Spleen (tissue), 3 donors: ENCODE results near the gene OR52I1.

Experiments used
- POLR2A ChIP-seq, 3 donors: fragments of 450-650 bp; IDR thresholded peaks; one replicate each; pipeline ENCODE4 v1.5.1; 2017; ENCODE audit warnings: antibody characterized with exemption in 3 of 3, mild to moderate bottlenecking in 1 of 3
- POLR2AphosphoS5 ChIP-seq, 3 donors: sonication (generic); formaldehyde crosslinking; IDR thresholded peaks; one replicate each; pipeline ENCODE4 v1.5.1; 2017; ENCODE audit warnings: antibody characterized with exemption in 3 of 3

GRCh38 chr11:4544891-4545290 is 48.9 kb upstream of the OR52I1 start, which contains the start of gene OR52M1:
- TF ChIP-seq POLR2A (IDR thresholded peaks at IDR 0.05): no peak
- TF ChIP-seq POLR2AphosphoS5 (IDR thresholded peaks at IDR 0.05): no peak
